BE2C (cell line): Measurements from ENCODE around the gene PSMB5.

ENCODE experiments used
- DNase-seq: peaks from one replicate; pipeline ENCODE4 v3.0.0-alpha.2; 2020
- H3K27me3 ChIP-seq: fragments of 250-450 bp; sonication (Bioruptor Pico); 2 replicates; pipeline ENCODE4 v1.5.1; 2020; ENCODE audit warnings: mild to moderate bottlenecking
- H3K36me3 ChIP-seq: fragments of 250-450 bp; sonication (Bioruptor Pico); 2 replicates; pipeline ENCODE4 v1.5.1; 2020; ENCODE audit warnings: mild to moderate bottlenecking
- H3K4me1 ChIP-seq: fragments of 250-450 bp; sonication (Bioruptor Pico); 2 replicates; pipeline ENCODE4 v1.5.1; 2020
- H3K4me3 ChIP-seq: 2 replicates; pipeline ENCODE4 v1.5.1; 2011; ENCODE audit warnings: low read depth, low read length
- H3K9me3 ChIP-seq: fragments of 250-450 bp; sonication (Bioruptor Pico); 2 replicates; pipeline ENCODE4 v1.5.1; 2020
- TF ChIP-seq, protein P1 (sequence below): IDR thresholded peaks from 2 replicates; pipeline ENCODE4 v1.5.1; 2012; ENCODE audit warnings: mild to moderate bottlenecking, low read depth, low read length

The PSMB5 gene

DNA sequence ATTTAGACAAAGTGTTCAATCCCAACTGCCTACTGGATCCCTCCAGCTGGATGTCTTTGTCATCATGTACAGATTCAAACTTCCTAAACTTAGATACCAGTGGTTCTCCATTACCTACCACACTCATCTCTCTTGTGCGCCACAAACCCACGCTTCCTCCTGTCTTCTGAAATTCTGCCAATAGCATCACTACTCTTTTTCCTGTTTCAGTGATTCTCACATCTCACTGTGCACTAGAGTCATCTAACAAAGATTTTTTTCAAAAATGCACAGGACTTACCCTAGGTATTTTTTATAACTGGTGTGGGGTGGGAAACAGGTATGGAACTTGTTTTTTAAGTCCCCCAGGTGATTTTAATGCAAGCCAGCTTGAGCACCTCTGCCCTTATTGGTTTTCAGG is 5.9 kb downstream of the PSMB5 start:
- peaks cover 8% of the 10 kb centered on the region; the same call in 1 of the 2 replicates for H3K4me1 ChIP-seq
- H3K36me3 ChIP-seq, result peaks cover 87% of the 10 kb centered on the region

DNA sequence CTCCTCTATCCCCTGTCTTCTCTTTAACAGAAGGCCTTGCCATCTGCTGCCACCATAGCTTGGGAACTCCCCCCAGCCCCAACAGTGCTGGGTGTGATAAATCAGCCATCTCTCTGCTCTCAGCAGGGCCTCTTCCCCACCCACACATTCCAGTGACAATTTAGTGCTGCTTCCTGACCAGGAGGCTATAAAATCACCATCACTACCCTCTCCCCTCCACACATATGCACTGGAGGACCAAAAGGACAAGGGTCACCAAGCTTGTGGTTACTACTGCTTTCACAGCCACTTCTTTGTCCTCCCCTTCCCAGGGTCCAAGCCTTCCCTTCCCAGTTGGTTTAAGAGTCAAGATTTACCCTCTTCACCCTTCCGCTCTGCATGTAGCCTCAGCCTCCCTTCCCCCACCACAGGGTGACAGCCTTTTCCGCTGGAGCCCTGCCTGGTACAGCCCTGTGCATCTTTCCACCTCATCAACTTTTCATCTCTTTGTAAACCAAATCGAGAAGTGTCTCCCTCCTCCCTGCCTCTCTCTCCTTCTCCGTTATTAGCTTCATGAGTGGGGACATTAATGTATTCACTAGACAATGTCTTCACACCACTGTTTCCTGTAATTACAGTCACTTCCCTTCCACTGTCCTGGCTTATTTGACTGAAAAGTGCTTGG is 9.4 kb downstream of the PSMB5 start:
- H3K4me3 ChIP-seq, result no peak overlapping the region
- H3K9me3 ChIP-seq, result no peaks in the 10 kb centered on the region
- H3K4me1 ChIP-seq, result peaks cover 22% of the 10 kb centered on the region
- DNase-seq, result no peak
- H3K27me3 ChIP-seq, result no peaks in the 10 kb centered on the region
- peaks cover 52% of the 10 kb centered on the region for H3K36me3 ChIP-seq
- TF ChIP-seq, protein P1, sequence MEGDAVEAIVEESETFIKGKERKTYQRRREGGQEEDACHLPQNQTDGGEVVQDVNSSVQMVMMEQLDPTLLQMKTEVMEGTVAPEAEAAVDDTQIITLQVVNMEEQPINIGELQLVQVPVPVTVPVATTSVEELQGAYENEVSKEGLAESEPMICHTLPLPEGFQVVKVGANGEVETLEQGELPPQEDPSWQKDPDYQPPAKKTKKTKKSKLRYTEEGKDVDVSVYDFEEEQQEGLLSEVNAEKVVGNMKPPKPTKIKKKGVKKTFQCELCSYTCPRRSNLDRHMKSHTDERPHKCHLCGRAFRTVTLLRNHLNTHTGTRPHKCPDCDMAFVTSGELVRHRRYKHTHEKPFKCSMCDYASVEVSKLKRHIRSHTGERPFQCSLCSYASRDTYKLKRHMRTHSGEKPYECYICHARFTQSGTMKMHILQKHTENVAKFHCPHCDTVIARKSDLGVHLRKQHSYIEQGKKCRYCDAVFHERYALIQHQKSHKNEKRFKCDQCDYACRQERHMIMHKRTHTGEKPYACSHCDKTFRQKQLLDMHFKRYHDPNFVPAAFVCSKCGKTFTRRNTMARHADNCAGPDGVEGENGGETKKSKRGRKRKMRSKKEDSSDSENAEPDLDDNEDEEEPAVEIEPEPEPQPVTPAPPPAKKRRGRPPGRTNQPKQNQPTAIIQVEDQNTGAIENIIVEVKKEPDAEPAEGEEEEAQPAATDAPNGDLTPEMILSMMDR, result no peak

More for the DNA sequence above, 5.9 kb downstream of the PSMB5 start:
- no peak for DNase-seq
- no peaks in the 10 kb centered on the region for H3K9me3 ChIP-seq
- TF ChIP-seq, protein P1, result no peak
- no peak overlapping the region for H3K4me3 ChIP-seq
- H3K27me3 ChIP-seq, result no peaks in the 10 kb centered on the region

GRCh38 chr14:23024612-23025075 is 10.1 kb downstream of the PSMB5 start:
- Histone ChIP-seq H3K4me1 (peaks cover 22% of the 10 kb centered on the region), H3K4me3 (no peak overlapping the region), H3K9me3 (no peaks in the 10 kb centered on the region), H3K27me3 (no peaks in the 10 kb centered on the region), H3K36me3 (peaks cover 45% of the 10 kb centered on the region)
- no peak for DNase-seq
- TF ChIP-seq, protein P1, result no peak

DNA sequence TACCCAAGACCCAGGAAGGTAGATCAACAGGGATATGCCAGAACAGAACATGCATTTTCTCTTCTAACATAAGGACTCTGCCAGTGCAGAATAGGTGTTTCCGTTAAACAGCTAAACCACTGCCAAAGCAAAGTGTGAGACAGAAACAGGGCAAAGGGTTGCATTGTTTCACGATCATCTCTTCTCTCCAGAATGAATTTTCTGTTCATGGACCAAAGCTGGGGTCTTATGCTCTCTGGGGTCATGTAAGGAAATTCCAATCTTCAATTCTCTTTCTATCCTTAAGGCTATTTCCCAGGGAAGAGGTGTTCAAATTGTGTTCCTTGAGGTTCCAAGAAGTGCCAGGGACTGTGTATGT is 10.9 kb downstream of the PSMB5 start:
- TF ChIP-seq, protein P1, result no peak
- Histone ChIP-seq H3K4me1 (peaks cover 22% of the 10 kb centered on the region), H3K9me3 (no peaks in the 10 kb centered on the region), H3K36me3 (peaks cover 37% of the 10 kb centered on the region), H3K4me3 (no peak overlapping the region), H3K27me3 (no peaks in the 10 kb centered on the region)
- no peak for DNase-seq

DNA sequence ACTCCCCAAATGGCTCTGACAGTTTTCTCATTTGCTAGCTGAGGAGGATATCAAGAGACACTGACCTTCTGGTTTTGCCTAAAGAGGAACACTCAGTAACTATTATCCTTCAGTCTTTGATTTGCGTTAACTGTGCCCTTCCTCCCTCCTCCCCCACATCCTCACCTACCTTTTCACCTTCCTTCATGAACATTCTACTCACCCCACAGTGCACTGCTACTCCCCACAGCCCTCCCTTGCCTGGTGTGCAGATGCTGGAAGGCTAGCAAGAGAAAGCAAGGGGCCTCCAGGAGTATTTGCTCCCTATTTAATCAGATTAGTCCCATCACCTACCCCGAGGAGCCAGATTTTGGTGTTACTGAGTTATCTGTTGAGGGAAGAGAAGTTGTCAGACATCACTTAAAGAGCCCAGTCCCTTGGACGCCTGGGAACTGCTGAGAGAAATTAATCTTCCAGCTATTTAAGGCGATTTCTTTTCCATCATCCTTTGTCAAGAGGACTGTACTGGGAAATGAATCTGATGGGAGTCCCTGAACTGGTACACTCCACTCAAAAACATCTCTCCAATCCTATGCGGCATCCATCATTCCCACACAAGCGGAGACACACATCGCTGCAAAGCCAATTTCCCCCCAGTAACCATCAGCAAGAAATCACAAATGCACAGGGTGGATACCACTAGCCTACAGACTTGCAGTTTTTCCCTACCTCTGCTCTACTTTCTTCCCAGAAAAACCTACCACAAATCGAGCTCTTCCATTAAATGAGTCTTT is 11.5 kb downstream of the PSMB5 start:
- Histone ChIP-seq H3K36me3 (peaks cover 31% of the 10 kb centered on the region), H3K4me3 (no peak overlapping the region), H3K4me1 (peaks cover 22% of the 10 kb centered on the region), H3K27me3 (no peaks in the 10 kb centered on the region), H3K9me3 (no peaks in the 10 kb centered on the region)
- DNase-seq, result no peak
- TF ChIP-seq, protein P1, result no peak
